ENCODE data around the gene OR2F2. TPM values are rescaled to one million over a fixed set of nuclear protein-coding genes. Genes with fewer than 3 reads are reported as not detected.

The OR2F2 gene
- polyA plus RNA-seq, 3 donors: not detected

DNA sequence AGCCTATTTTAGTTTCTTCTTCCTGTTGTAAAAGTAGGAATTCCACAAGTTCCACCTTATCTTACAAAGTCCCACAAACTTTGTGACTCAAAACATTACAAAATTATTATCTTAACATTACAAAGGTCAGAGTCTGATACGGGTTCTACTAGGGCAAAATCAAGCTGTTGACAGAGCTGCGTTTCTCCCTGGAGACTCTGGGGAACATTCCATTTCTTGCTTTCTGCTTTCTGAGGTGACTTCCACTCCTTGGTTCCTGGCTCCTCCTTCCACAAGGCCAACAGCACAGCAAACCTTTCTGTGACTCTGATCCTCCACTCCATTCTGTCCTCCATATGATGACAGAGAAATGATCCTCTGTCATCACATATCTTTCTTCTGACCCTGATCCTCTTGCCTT, 30.2 kb downstream of the OR2F2 start:
- H3K4me2 ChIP-seq (replicated peaks; ENCODE audit: extremely low read depth, low read length, poor library complexity, severe bottlenecking): no peak overlapping the region
- no peaks in the 10 kb centered on the region for H3K9me3 ChIP-seq (replicated peaks in 1 of 2; ENCODE audit: control insufficient read depth in 1 of 2, insufficient read depth in 1 of 2, low read length in 2 of 2)
- DNase-seq: no peak
- H4K20me1 ChIP-seq (ENCODE audit: insufficient read depth, low read length): no peaks in the 10 kb centered on the region
- H3K27me3 ChIP-seq (ENCODE audit: control insufficient read depth in 2 of 2, insufficient read depth in 2 of 2, low read length in 2 of 2): no peaks in the 10 kb centered on the region
- no peaks in the 10 kb centered on the region for H3K36me3 Mint-ChIP-seq
- WGBS (ENCODE audit: insufficient coverage): 100% methylated on average over 2 of the region's 2 CpGs
- H2AFZ ChIP-seq (ENCODE audit: insufficient read depth, low read depth, low read length, poor library complexity, severe bottlenecking): no peak overlapping the region
- intact Hi-C loops (cut with micrococcal nuclease): no loop called here
- H3K9me3 Mint-ChIP-seq: peaks cover 0 to 4% (median 3%) of the 10 kb centered on the region in 7 donors
- H3K27ac Mint-ChIP-seq: no peak overlapping the region
- H3K4me3 Mint-ChIP-seq: no peak overlapping the region
- H3K4me1 ChIP-seq (ENCODE audit: control insufficient read depth in 1 of 2, insufficient read depth in 2 of 2, low read length in 2 of 2): no peaks in the 10 kb centered on the region
- no peaks in the 10 kb centered on the region for H3K36me3 ChIP-seq (replicated peaks in 1 of 2; ENCODE audit: control insufficient read depth in 1 of 2, insufficient read depth in 2 of 2, low read length in 2 of 2)
- no peaks in the 10 kb centered on the region for H3K4me1 Mint-ChIP-seq
- TF ChIP-seq, protein P1, sequence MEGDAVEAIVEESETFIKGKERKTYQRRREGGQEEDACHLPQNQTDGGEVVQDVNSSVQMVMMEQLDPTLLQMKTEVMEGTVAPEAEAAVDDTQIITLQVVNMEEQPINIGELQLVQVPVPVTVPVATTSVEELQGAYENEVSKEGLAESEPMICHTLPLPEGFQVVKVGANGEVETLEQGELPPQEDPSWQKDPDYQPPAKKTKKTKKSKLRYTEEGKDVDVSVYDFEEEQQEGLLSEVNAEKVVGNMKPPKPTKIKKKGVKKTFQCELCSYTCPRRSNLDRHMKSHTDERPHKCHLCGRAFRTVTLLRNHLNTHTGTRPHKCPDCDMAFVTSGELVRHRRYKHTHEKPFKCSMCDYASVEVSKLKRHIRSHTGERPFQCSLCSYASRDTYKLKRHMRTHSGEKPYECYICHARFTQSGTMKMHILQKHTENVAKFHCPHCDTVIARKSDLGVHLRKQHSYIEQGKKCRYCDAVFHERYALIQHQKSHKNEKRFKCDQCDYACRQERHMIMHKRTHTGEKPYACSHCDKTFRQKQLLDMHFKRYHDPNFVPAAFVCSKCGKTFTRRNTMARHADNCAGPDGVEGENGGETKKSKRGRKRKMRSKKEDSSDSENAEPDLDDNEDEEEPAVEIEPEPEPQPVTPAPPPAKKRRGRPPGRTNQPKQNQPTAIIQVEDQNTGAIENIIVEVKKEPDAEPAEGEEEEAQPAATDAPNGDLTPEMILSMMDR (IDR thresholded peaks at IDR 0.05): no peak
- H3K4me3 ChIP-seq (replicated peaks in 1 of 3; ENCODE audit: low read depth in 2 of 3, low read length in 3 of 3): no peak overlapping the region
- no peaks in the 10 kb centered on the region for H3K27me3 Mint-ChIP-seq (ENCODE audit: low read depth in 3 of 3)
- H3K27ac ChIP-seq (ENCODE audit: low read depth in 1 of 2, low read length in 2 of 2): no peak overlapping the region
- H3K79me2 ChIP-seq (ENCODE audit: insufficient read depth, low read length): no peaks in the 10 kb centered on the region
- H3K9ac ChIP-seq (ENCODE audit: insufficient read depth, low read length, poor library complexity, severe bottlenecking): no peak overlapping the region

DNA sequence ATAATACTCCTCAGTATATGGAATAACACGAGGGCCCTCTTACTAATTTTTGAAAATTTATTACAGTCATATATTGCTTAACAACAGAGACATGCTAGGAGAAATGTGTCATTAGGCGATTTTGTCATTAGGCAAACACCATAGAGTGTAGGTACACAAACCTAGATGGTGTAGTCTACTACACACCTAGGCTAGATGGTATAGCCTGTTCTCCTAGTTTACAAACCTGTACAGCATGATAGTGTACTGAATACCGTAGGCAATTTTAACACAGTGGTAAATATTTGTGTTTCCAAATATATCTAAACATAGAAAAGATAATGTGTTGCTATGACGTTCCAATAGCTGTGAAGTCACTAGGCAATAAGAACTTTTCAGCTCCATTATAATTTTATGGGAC, 32.4 kb downstream of the OR2F2 start:
- H3K4me3 ChIP-seq (replicated peaks in 1 of 3; ENCODE audit: low read depth in 2 of 3, low read length in 3 of 3): no peak overlapping the region
- no peak overlapping the region for H3K27ac Mint-ChIP-seq
- DNase-seq: no peak
- H3K27me3 ChIP-seq (ENCODE audit: control insufficient read depth in 2 of 2, insufficient read depth in 2 of 2, low read length in 2 of 2): no peaks in the 10 kb centered on the region
- no peaks in the 10 kb centered on the region for H3K79me2 ChIP-seq (ENCODE audit: insufficient read depth, low read length)
- H3K9me3 Mint-ChIP-seq: peaks cover 0 to 7% (median 5%) of the 10 kb centered on the region in 7 donors
- H4K20me1 ChIP-seq (ENCODE audit: insufficient read depth, low read length): no peaks in the 10 kb centered on the region
- no peak overlapping the region for H3K27ac ChIP-seq (ENCODE audit: low read depth in 1 of 2, low read length in 2 of 2)
- H2AFZ ChIP-seq (ENCODE audit: insufficient read depth, low read depth, low read length, poor library complexity, severe bottlenecking): no peak overlapping the region
- WGBS (ENCODE audit: insufficient coverage): no CpG with 5 or more reads among the region's 4 CpGs
- peaks cover 1 to 3% (median 1%) of the 10 kb centered on the region in 3 donors for H3K27me3 Mint-ChIP-seq (ENCODE audit: low read depth in 3 of 3)
- TF ChIP-seq, protein P1 (IDR thresholded peaks at IDR 0.05): no peak
- no peak overlapping the region for H3K4me2 ChIP-seq (replicated peaks; ENCODE audit: extremely low read depth, low read length, poor library complexity, severe bottlenecking)
- no peaks in the 10 kb centered on the region for H3K36me3 ChIP-seq (replicated peaks in 1 of 2; ENCODE audit: control insufficient read depth in 1 of 2, insufficient read depth in 2 of 2, low read length in 2 of 2)
- H3K9ac ChIP-seq (ENCODE audit: insufficient read depth, low read length, poor library complexity, severe bottlenecking): no peak overlapping the region
- H3K4me1 Mint-ChIP-seq: no peaks in the 10 kb centered on the region
- no peaks in the 10 kb centered on the region for H3K36me3 Mint-ChIP-seq
- peaks cover 0 to 4% of the 10 kb centered on the region in 2 donors for H3K9me3 ChIP-seq (replicated peaks in 1 of 2; ENCODE audit: control insufficient read depth in 1 of 2, insufficient read depth in 1 of 2, low read length in 2 of 2)
- no peak overlapping the region for H3K4me3 Mint-ChIP-seq
- H3K4me1 ChIP-seq (ENCODE audit: control insufficient read depth in 1 of 2, insufficient read depth in 2 of 2, low read length in 2 of 2): no peaks in the 10 kb centered on the region
- intact Hi-C loops (cut with micrococcal nuclease): no loop called here

Measured in CD14-positive monocyte (primary cell).